ENCODE data around the gene SLC25A44. TPM values are rescaled to one million over a fixed set of nuclear protein-coding genes. Genes with fewer than 3 reads are reported as not detected.

SLC25A44 gene
- total RNA-seq, 1 experiment from 2014 or later: 40.2 TPM

GRCh38 chr1:156253634-156254033, 59.7 kb downstream of the SLC25A44 start:
- Histone ChIP-seq H3K18ac (ENCODE audit: insufficient read length, low read depth, low read length) (no peak overlapping the region), H4K8ac (replicated peaks; ENCODE audit: insufficient read length, low read depth, low read length) (no peak overlapping the region), H3K79me1 (ENCODE audit: insufficient read depth, low read depth, low read length, poor library complexity, severe bottlenecking) (no peaks in the 10 kb centered on the region), H2BK120ac (ENCODE audit: low read depth, low read length, poor library complexity, severe bottlenecking) (no peak overlapping the region), H3K4me2 (ENCODE audit: insufficient read depth, insufficient read length, low read length) (no peak overlapping the region), H3K14ac (ENCODE audit: insufficient read depth, low read length) (no peak overlapping the region), H3K4me1 (ENCODE audit: insufficient read depth, low read length) (no peaks in the 10 kb centered on the region), H2AK5ac (ENCODE audit: insufficient read length, low read length) (no peak overlapping the region), H2BK20ac (ENCODE audit: low read depth, low read length, poor library complexity, severe bottlenecking) (no peak overlapping the region), H3K23ac (ENCODE audit: insufficient read length, low read depth, low read length) (no peak overlapping the region), H3K4ac (ENCODE audit: low read depth, low read length) (no peak overlapping the region), H3K27ac (ENCODE audit: insufficient read length, low read depth, low read length) (no peak overlapping the region), H3K56ac (ENCODE audit: insufficient read length, low read depth, low read length) (no peak overlapping the region), H4K91ac (ENCODE audit: insufficient read length, low read depth, low read length) (no peak overlapping the region), H3K27me3 (ENCODE audit: insufficient read depth, low read length) (no peaks in the 10 kb centered on the region), H3K23me2 (ENCODE audit: insufficient read length, low read depth, low read length, poor library complexity, severe bottlenecking) (no peaks in the 10 kb centered on the region), H3T11ph (ENCODE audit: low read length) (no peak overlapping the region), H2BK5ac (ENCODE audit: insufficient read length, low read length) (no peak overlapping the region), H4K5ac (ENCODE audit: insufficient read length, low read depth, low read length) (no peak overlapping the region), H2BK12ac (ENCODE audit: insufficient read length, low read depth, low read length) (no peak overlapping the region), H3K9me3 (ENCODE audit: control insufficient read depth, low read depth, low read length) (no peaks in the 10 kb centered on the region), H4K20me1 (ENCODE audit: control insufficient read depth, insufficient read depth, insufficient read length) (no peaks in the 10 kb centered on the region), H3K9ac (ENCODE audit: extremely low read depth, insufficient read length, low read length) (no peak overlapping the region), H3K79me2 (ENCODE audit: insufficient read depth, low read length) (no peaks in the 10 kb centered on the region), H2BK15ac (ENCODE audit: low read depth, low read length) (no peak overlapping the region), H2AFZ (ENCODE audit: low read length) (no peak overlapping the region)
- Mint-ChIP-seq H3K9me3 (no peaks in the 10 kb centered on the region), H3K27me3 (ENCODE audit: low read depth) (no peaks in the 10 kb centered on the region), H3K27ac (peak overlapping the region in 2 of 3 experiments; percentile 37 to 48; a peak in 2 of 7 replicates), H3K36me3 (ENCODE audit: insufficient read depth in 1 of 3, low read depth in 3 of 3) (peaks cover 44 to 86% (median 78%) of the 10 kb centered on the region in 3 experiments), H3K4me1 (peaks cover 6 to 7% of the 10 kb centered on the region in 2 experiments; a peak in 1 of 4 replicates), H3K4me3 (no peak overlapping the region)
- DNase-seq: no peak
- WGBS (ENCODE audit: extremely low coverage, insufficient read length, low lambda C conversion rate): no CpG with 5 or more reads among the region's 3 CpGs
- no peak for TF ChIP-seq CTCF (conservative IDR thresholded peaks at IDR 0.05)

All from H9 (cell line).